ENCODE results near the gene MLLT1.

GRCh38 chr19:6221220-6221877 is 58.4 kb downstream of the MLLT1 start:
- no peak for TF ChIP-seq POLR2A (IDR thresholded peaks at IDR 0.05)
- no peak for TF ChIP-seq EP300 (IDR thresholded peaks at IDR 0.05)

All from suprapubic skin (tissue), 2 donors.